Neural crest cell (in vitro differentiated cells): ENCODE measurements around the gene THSD1. TPM values are rescaled to one million over a fixed set of nuclear protein-coding genes. Genes with fewer than 3 reads are reported as not detected.

Experiments used
- DNase-seq: peaks from one replicate; pipeline ENCODE4 v3.0.0; 2021; ENCODE audit warnings: low read depth, mixed read lengths, low spot score
- H3K27ac Mint-ChIP-seq: one replicate; pipeline ENCODE4 v1.8.0; 2021; ENCODE audit warnings: mild to moderate bottlenecking, mixed read lengths; ENCODE audit not compliant: unreplicated experiment
- H3K27me3 Mint-ChIP-seq: 2 replicates; pipeline ENCODE4 v1.8.0; 2021; ENCODE audit warnings: low read depth, mild to moderate bottlenecking, mixed read lengths
- H3K36me3 Mint-ChIP-seq: 2 replicates; pipeline ENCODE4 v1.8.0; 2021; ENCODE audit warnings: low read depth, mild to moderate bottlenecking, mixed read lengths
- H3K4me1 Mint-ChIP-seq: 2 replicates; pipeline ENCODE4 v1.8.0; 2021; ENCODE audit warnings: mixed read lengths
- H3K4me3 Mint-ChIP-seq: one replicate; pipeline ENCODE4 v1.8.0; 2021; ENCODE audit warnings: mild to moderate bottlenecking, mixed read lengths
- H3K9me3 Mint-ChIP-seq: 2 replicates; pipeline ENCODE4 v1.8.0; 2021; ENCODE audit warnings: mixed read lengths
- CTCF ChIP-seq: fragments of 200-600 bp; sonication (generic); conservative IDR thresholded peaks from 2 replicates; pipeline ENCODE4 v1.5.0; 2021; ENCODE audit warnings: antibody characterized with exemption, mild to moderate bottlenecking
- long read RNA-seq: library from polyadenylated mRNA; unstranded; transcript quantifications from one replicate; pipeline ENCODE4 v2.0.0, GENCODE V29; 2020
- total RNA-seq: library from RNA; stranded (reverse); gene quantifications from 2 replicates; pipeline ENCODE4 v1.2.1, GENCODE V29; 2021

The THSD1 gene
- 0.75 and 1.1 TPM in 2 replicates for total RNA-seq
- long read RNA-seq, partial matches to known transcripts = 0 of 1 reads
- long read RNA-seq, other reads (novel, unspliced or antisense) = 0 of 1 reads

- Mint-ChIP-seq H3K27me3 (peaks cover 40% of the 10 kb centered on the region), H3K4me3 (peak within 1 kb of the TSS; percentile 59), H3K27ac (no peak within 1 kb of the TSS), H3K4me1 (peaks cover 17% of the 10 kb centered on the region), H3K36me3 (peaks cover 15% of the 10 kb centered on the region), H3K9me3 (no peaks in the 10 kb centered on the region)
- DNase-seq = no peak
- TF ChIP-seq CTCF = no peak
Observed at GRCh38 chr13:52405767-52406494, at the start of gene THSD1. TSS of gene THSD1 (minus strand) at chr13:52406172. CDS start at chr13:52402600, 3,572 bp downstream.

GRCh38 chr13:52455677-52456041 is 49.7 kb upstream of the THSD1 start:
- Mint-ChIP-seq H3K4me1 (peaks cover 52% of the 10 kb centered on the region), H3K9me3 (no peaks in the 10 kb centered on the region), H3K36me3 (peaks cover 8% of the 10 kb centered on the region), H3K27ac (peak overlapping the region; percentile 97), H3K27me3 (no peaks in the 10 kb centered on the region), H3K4me3 (peak overlapping the region; percentile 98)
- no peak for TF ChIP-seq CTCF
- DNase-seq = peak; percentile 88

- no peak for TF ChIP-seq CTCF
- Mint-ChIP-seq H3K4me3 (peak within 1 kb of the TSS; percentile 98), H3K27me3 (no peaks in the 10 kb centered on the region), H3K27ac (peak within 1 kb of the TSS; percentile 97), H3K36me3 (peaks cover 8% of the 10 kb centered on the region), H3K9me3 (no peaks in the 10 kb centered on the region), H3K4me1 (peaks cover 52% of the 10 kb centered on the region)
- peak; percentile 89 for DNase-seq
Observed at GRCh38 chr13:52454820-52455676, 49.1 kb upstream of the THSD1 start, which contains the start of gene CKAP2. TSS of gene CKAP2 (plus strand) at chr13:52455478. CDS start at chr13:52455557, 79 bp downstream.

GRCh38 chr13:52454459-52454819 is 48.5 kb upstream of the THSD1 start:
- Mint-ChIP-seq H3K4me1 (peaks cover 57% of the 10 kb centered on the region), H3K36me3 (peaks cover 8% of the 10 kb centered on the region), H3K9me3 (no peaks in the 10 kb centered on the region), H3K27me3 (no peaks in the 10 kb centered on the region), H3K4me3 (peak overlapping the region; percentile 98), H3K27ac (no peak overlapping the region)
- TF ChIP-seq CTCF = no peak
- no peak for DNase-seq

- Mint-ChIP-seq H3K27ac (no peak overlapping the region), H3K4me3 (peak overlapping the region; percentile 76), H3K27me3 (no peaks in the 10 kb centered on the region), H3K36me3 (peaks cover 4% of the 10 kb centered on the region), H3K9me3 (no peaks in the 10 kb centered on the region), H3K4me1 (peaks cover 58% of the 10 kb centered on the region)
- no peak for TF ChIP-seq CTCF
- no peak for DNase-seq
Observed at GRCh38 chr13:52452470-52452869, 46.5 kb upstream of the THSD1 start.
